Mesenchymal stem cell (in vitro differentiated cells and primary cell): ENCODE measurements around the gene SCRN3.

Source experiments
- DNase-seq: peaks from one replicate; pipeline ENCODE4 v3.0.0-alpha.2; 2013
- H2AFZ ChIP-seq: one replicate; pipeline ENCODE4 v1.6.1; 2013; ENCODE audit warnings: low read depth, mild to moderate bottlenecking, control low read depth, inconsistent platforms, low read length, moderate library complexity
- H2AK5ac ChIP-seq: 2 replicates; pipeline ENCODE4 v1.6.1; 2013; ENCODE audit warnings: low read length, moderate library complexity, mild to moderate bottlenecking, inconsistent platforms; ENCODE audit not compliant: severe bottlenecking
- H2BK120ac ChIP-seq: one replicate; pipeline ENCODE4 v1.6.1; 2013; ENCODE audit warnings: low read depth, mild to moderate bottlenecking, inconsistent platforms, low read length, moderate library complexity
- H2BK12ac ChIP-seq, 2 experiments: one replicate each; pipeline ENCODE4 v1.6.1; 2013; ENCODE audit warnings: inconsistent platforms in 2 of 2, low read length in 2 of 2, mild to moderate bottlenecking in 2 of 2, moderate library complexity in 2 of 2, control low read depth in 1 of 2
- H2BK15ac ChIP-seq: one replicate; pipeline ENCODE4 v1.6.1; 2013; ENCODE audit warnings: mild to moderate bottlenecking, low read depth, inconsistent platforms; ENCODE audit not compliant: poor library complexity, severe bottlenecking
- H2BK5ac ChIP-seq: 2 replicates; pipeline ENCODE4 v1.6.1; 2013; ENCODE audit warnings: low read depth, mild to moderate bottlenecking, low read length, control low read depth, inconsistent platforms; ENCODE audit not compliant: poor library complexity, severe bottlenecking
- H3K14ac ChIP-seq, 2 experiments: one replicate each; pipeline ENCODE4 v1.6.1; 2013; ENCODE audit warnings: inconsistent platforms in 2 of 2, low read length in 2 of 2, control low read depth in 1 of 2, mild to moderate bottlenecking in 1 of 2, moderate library complexity in 1 of 2
- H3K18ac ChIP-seq, 2 experiments: one replicate each; pipeline ENCODE4 v1.6.1; 2013; ENCODE audit warnings: inconsistent platforms in 2 of 2, low read length in 2 of 2, control low read depth in 1 of 2, low read depth in 1 of 2, mild to moderate bottlenecking in 1 of 2
- H3K23ac ChIP-seq, 2 experiments: one replicate each; pipeline ENCODE4 v1.6.1; 2013; ENCODE audit warnings: inconsistent platforms in 2 of 2, low read length in 2 of 2, mild to moderate bottlenecking in 2 of 2, moderate library complexity in 2 of 2, control low read depth in 1 of 2
- H3K27ac ChIP-seq: 2 replicates; pipeline ENCODE4 v1.5.1; 2013; ENCODE audit warnings: mild to moderate bottlenecking, moderate library complexity, low read length, control low read depth, inconsistent platforms; ENCODE audit not compliant: poor library complexity, severe bottlenecking
- H3K27me3 ChIP-seq, 2 experiments: 2 replicates each; pipeline versions ENCODE4 v1.6.1 to v1.7.0; 2013; ENCODE audit warnings: low read length in 2 of 2, mild to moderate bottlenecking in 2 of 2, moderate library complexity in 2 of 2, control low read depth in 1 of 2, inconsistent platforms in 1 of 2; ENCODE audit not compliant: control insufficient read depth in 1 of 2, insufficient read depth in 1 of 2
- H3K36me3 ChIP-seq, 2 experiments: 2 replicates each; pipeline versions ENCODE4 v1.6.1 to v1.7.0; 2013; ENCODE audit warnings: low read length in 2 of 2, control low read depth in 1 of 2, inconsistent platforms in 1 of 2, low read depth in 1 of 2, mild to moderate bottlenecking in 1 of 2; ENCODE audit not compliant: insufficient read depth in 2 of 2, control insufficient read depth in 1 of 2
- H3K4ac ChIP-seq, 2 experiments: one replicate each; pipeline ENCODE4 v1.6.1; 2013; ENCODE audit warnings: inconsistent platforms in 2 of 2, low read length in 2 of 2, mild to moderate bottlenecking in 2 of 2, moderate library complexity in 2 of 2, control low read depth in 1 of 2, low read depth in 1 of 2
- H3K4me1 ChIP-seq: 2 replicates; pipeline ENCODE4 v1.6.1; 2013; ENCODE audit warnings: low read depth, low read length, control low read depth; ENCODE audit not compliant: control insufficient read depth, insufficient read depth
- H3K4me2 ChIP-seq: 2 replicates; pipeline ENCODE4 v1.6.1; 2013; ENCODE audit warnings: low read length, mild to moderate bottlenecking, inconsistent platforms; ENCODE audit not compliant: poor library complexity, severe bottlenecking
- H3K4me3 ChIP-seq, 2 experiments: 2 replicates each; pipeline versions ENCODE4 v1.5.1 to v1.7.0; 2013; ENCODE audit warnings: low read length in 2 of 2, mild to moderate bottlenecking in 2 of 2, control low read depth in 1 of 2, low read depth in 1 of 2; ENCODE audit not compliant: insufficient read depth in 1 of 2
- H3K79me1 ChIP-seq: replicated peaks from 2 replicates; pipeline ENCODE4 v1.6.1; 2013; ENCODE audit warnings: mild to moderate bottlenecking, control low read depth, low read length, inconsistent platforms; ENCODE audit not compliant: poor library complexity, severe bottlenecking
- H3K9ac ChIP-seq: 2 replicates; pipeline ENCODE4 v1.7.0; 2013; ENCODE audit warnings: mild to moderate bottlenecking, low read length, moderate library complexity
- H3K9me3 ChIP-seq: 2 replicates; pipeline ENCODE4 v1.7.0; 2013; ENCODE audit warnings: mild to moderate bottlenecking, low read length; ENCODE audit not compliant: control insufficient read depth
- H4K8ac ChIP-seq: one replicate; pipeline ENCODE4 v1.6.1; 2013; ENCODE audit warnings: inconsistent platforms, mild to moderate bottlenecking, low read length, moderate library complexity
- H4K91ac ChIP-seq: one replicate; pipeline ENCODE4 v1.6.1; 2013; ENCODE audit warnings: mild to moderate bottlenecking, low read length, inconsistent platforms
- WGBS: methylation state at CpG from one replicate; pipeline ENCODE4 v1.1.7; 2013; ENCODE audit warnings: mixed read lengths; 5-methylcytosine and 5-hydroxymethylcytosine counted together

Gene SCRN3

GRCh38 chr2:174436351-174436750 is 40.8 kb downstream of the SCRN3 start:
- Histone ChIP-seq H3K4me2 (no peak overlapping the region), H3K18ac (no peak overlapping the region), H4K8ac (no peak overlapping the region), H3K36me3 (peaks cover 5 to 8% of the 10 kb centered on the region in 2 experiments), H3K14ac (no peak overlapping the region), H3K4ac (no peak overlapping the region), H3K4me3 (no peak overlapping the region), H3K79me1 (no peaks in the 10 kb centered on the region), H3K4me1 (no peaks in the 10 kb centered on the region), H2BK15ac (no peak overlapping the region), H3K23ac (no peak overlapping the region), H4K91ac (no peak overlapping the region), H2BK5ac (no peak overlapping the region), H2AFZ (no peak overlapping the region), H2BK12ac (no peak overlapping the region), H3K9me3 (no peaks in the 10 kb centered on the region), H2AK5ac (no peak overlapping the region), H3K9ac (no peak overlapping the region), H2BK120ac (no peak overlapping the region), H3K27me3 (no peaks in the 10 kb centered on the region), H3K27ac (no peak overlapping the region)
- no peak for DNase-seq

GRCh38 chr2:174438146-174438886 is 42.8 kb downstream of the SCRN3 start:
- no peak overlapping the region for H3K9ac ChIP-seq
- H2BK15ac ChIP-seq = no peak overlapping the region
- no peak overlapping the region for H2BK12ac ChIP-seq
- H3K4me2 ChIP-seq = no peak overlapping the region
- H2BK120ac ChIP-seq = no peak overlapping the region
- no peak overlapping the region for H3K23ac ChIP-seq
- no peaks in the 10 kb centered on the region for H3K9me3 ChIP-seq
- peak overlapping the region in 1 of 2 experiments; percentile 60 for H3K14ac ChIP-seq
- H3K27me3 ChIP-seq = no peaks in the 10 kb centered on the region
- WGBS = 94% methylated on average over 10 of the region's 13 CpGs
- H3K79me1 ChIP-seq = no peaks in the 10 kb centered on the region
- H3K18ac ChIP-seq = no peak overlapping the region
- no peak overlapping the region for H3K27ac ChIP-seq
- H4K8ac ChIP-seq = no peak overlapping the region
- no peak for DNase-seq
- peaks cover 3% of the 10 kb centered on the region for H3K4me1 ChIP-seq
- no peak overlapping the region for H2BK5ac ChIP-seq
- H4K91ac ChIP-seq = no peak overlapping the region
- peak overlapping the region; percentile 69 for H2AK5ac ChIP-seq
- no peak overlapping the region for H3K4ac ChIP-seq
- H2AFZ ChIP-seq = no peak overlapping the region
- H3K4me3 ChIP-seq = no peak overlapping the region
- H3K36me3 ChIP-seq = peaks cover 5 to 8% of the 10 kb centered on the region in 2 experiments

- Histone ChIP-seq H2AFZ (no peak overlapping the region), H3K9me3 (no peaks in the 10 kb centered on the region), H3K36me3 (peaks cover 5 to 8% of the 10 kb centered on the region in 2 experiments), H3K4me3 (no peak overlapping the region), H4K8ac (no peak overlapping the region), H2AK5ac (no peak overlapping the region), H2BK12ac (no peak overlapping the region), H3K27ac (no peak overlapping the region), H3K4me2 (no peak overlapping the region), H2BK120ac (no peak overlapping the region), H3K18ac (no peak overlapping the region), H4K91ac (no peak overlapping the region), H3K27me3 (no peaks in the 10 kb centered on the region), H2BK15ac (no peak overlapping the region), H2BK5ac (no peak overlapping the region), H3K79me1 (no peaks in the 10 kb centered on the region), H3K4me1 (peaks cover 5% of the 10 kb centered on the region), H3K23ac (no peak overlapping the region), H3K14ac (no peak overlapping the region), H3K9ac (no peak overlapping the region), H3K4ac (no peak overlapping the region)
- no peak for DNase-seq
- 80% methylated on average over 1 of the region's 2 CpGs for WGBS
Observed at GRCh38 chr2:174439323-174439722, 43.8 kb downstream of the SCRN3 start.

- no peak overlapping the region for H2AK5ac ChIP-seq
- H4K8ac ChIP-seq = no peak overlapping the region
- 62% methylated on average over 2 of the region's 2 CpGs for WGBS
- H3K27ac ChIP-seq = no peak overlapping the region
- no peak overlapping the region for H2BK15ac ChIP-seq
- H2AFZ ChIP-seq = no peak overlapping the region
- no peak overlapping the region for H3K4me2 ChIP-seq
- no peak overlapping the region for H2BK5ac ChIP-seq
- no peak overlapping the region for H3K14ac ChIP-seq
- H3K36me3 ChIP-seq = peaks cover 5 to 8% of the 10 kb centered on the region in 2 experiments
- no peaks in the 10 kb centered on the region for H3K9me3 ChIP-seq
- H3K4me1 ChIP-seq = peaks cover 7% of the 10 kb centered on the region
- no peak overlapping the region for H3K9ac ChIP-seq
- no peak overlapping the region for H3K23ac ChIP-seq
- H3K4me3 ChIP-seq = no peak overlapping the region
- H2BK120ac ChIP-seq = no peak overlapping the region
- no peaks in the 10 kb centered on the region for H3K79me1 ChIP-seq
- no peak overlapping the region for H3K4ac ChIP-seq
- no peak overlapping the region for H2BK12ac ChIP-seq
- no peak overlapping the region for H3K18ac ChIP-seq
- no peaks in the 10 kb centered on the region for H3K27me3 ChIP-seq
- no peak for DNase-seq
- no peak overlapping the region for H4K91ac ChIP-seq
Observed at GRCh38 chr2:174439950-174440349, 44.4 kb downstream of the SCRN3 start.
